Measurements from ENCODE around the gene MACC1. TPM values are rescaled to one million over a fixed set of nuclear protein-coding genes. Genes with fewer than 3 reads are reported as not detected.

The MACC1 gene
- total and polyA plus RNA-seq, 10 of the 15 experiments (the other 5 are each of a cell fraction or from before 2014, with no cell fraction given) = 6.0 to 61.1 (median 12.7) TPM

DNA sequence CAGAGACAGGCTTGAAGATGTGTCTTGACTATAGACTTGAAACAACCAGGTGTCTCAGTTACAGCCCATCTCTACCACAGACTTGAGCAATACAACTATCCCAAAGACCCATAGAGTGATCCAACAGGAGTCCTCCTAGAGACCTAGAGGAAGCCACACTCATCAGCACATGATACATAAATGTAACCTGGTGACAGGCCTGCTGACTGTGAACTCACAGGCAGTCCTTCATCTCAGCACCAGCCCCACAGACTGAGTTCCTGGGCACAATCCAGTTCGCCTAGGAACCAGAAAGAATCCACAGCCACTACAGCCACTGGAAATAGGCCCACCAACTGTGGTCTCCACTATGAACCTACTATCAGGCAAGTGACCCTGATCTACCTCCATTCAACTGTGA is 121.3 kb downstream of the MACC1 start:
- BruUV-seq (replicated peaks) = no TSS peak
- POLR2A ChIA-PET = no interaction called here
- Histone ChIP-seq H2AFZ (ENCODE audit: control insufficient read depth, low read depth, low read length) (no peak overlapping the region), H3K4me2 (ENCODE audit: control insufficient read depth, insufficient read depth) (no peak overlapping the region), H3K79me2 (ENCODE audit: control insufficient read depth, insufficient read depth, low read length) (no peaks in the 10 kb centered on the region), H4K20me1 (ENCODE audit: control insufficient read depth, insufficient read depth) (no peaks in the 10 kb centered on the region), H3K27me3 (replicated peaks in 1 of 2; ENCODE audit: control insufficient read depth in 2 of 2, insufficient read depth in 2 of 2, low read length in 1 of 2) (no peaks in the 10 kb centered on the region), H3K9me3 (replicated peaks; ENCODE audit: control insufficient read depth, insufficient read depth, low read length) (peaks cover 3% of the 10 kb centered on the region; the same call in 1 of the 3 replicates), H3K36me3 (ENCODE audit: control insufficient read depth in 2 of 2, insufficient read depth in 2 of 2, low read length in 1 of 2) (no peaks in the 10 kb centered on the region; a peak in 1 of 4 replicates), H3K9ac (ENCODE audit: control insufficient read depth, insufficient read depth, low read length) (no peak overlapping the region), H3K4me3 (no peak overlapping the region), H3K27ac (ENCODE audit: control insufficient read depth, insufficient read depth) (no peak overlapping the region), H3K4me1 (ENCODE audit: control insufficient read depth, insufficient read depth, low read length) (no peaks in the 10 kb centered on the region)
- TF ChIP-seq CHD2 (IDR thresholded peaks at IDR 0.05; ENCODE audit: borderline replicate concordance, low read depth, low read length) (no peak), RAD21 (IDR thresholded peaks at IDR 0.05; ENCODE audit: insufficient read depth, low read depth, low read length) (no peak), CUX1 (IDR thresholded peaks at IDR 0.05; ENCODE audit: insufficient replicate concordance, low read depth, low read length) (no peak), ETV6 (conservative IDR thresholded peaks at IDR 0.05 in 1 of 2, IDR thresholded peaks at IDR 0.05 in 1 of 2; ENCODE audit: borderline replicate concordance in 1 of 2, low read depth in 1 of 2) (no peak), CTCF (IDR thresholded peaks at IDR 0.05 in 2 of 3, conservative IDR thresholded peaks at IDR 0.05 in 1 of 3; ENCODE audit: control insufficient read depth in 2 of 3, extremely low read depth in 1 of 3, insufficient read depth in 1 of 3, low read depth in 3 of 3, low read length in 3 of 3) (no peak), YBX1 (IDR thresholded peaks at IDR 0.05) (no peak), YY1 (IDR thresholded peaks at IDR 0.05; ENCODE audit: low read depth, low read length) (no peak), BCLAF1 (IDR thresholded peaks at IDR 0.05) (no peak), RB1 (IDR thresholded peaks at IDR 0.05; ENCODE audit: borderline replicate concordance) (no peak), ESRRA (IDR thresholded peaks at IDR 0.05; ENCODE audit: low read length) (no peak), RBBP5 (conservative IDR thresholded peaks at IDR 0.05) (no peak), CREB1 (IDR thresholded peaks at IDR 0.05; ENCODE audit: low read depth) (no peak)
- RAD21 ChIA-PET (ENCODE audit: unreplicated experiment) = no interaction called here
- no peak for DNase-seq (ENCODE audit: low read depth, low spot score)
- in situ Hi-C loops (cut with MboI) (no loop called here), intact Hi-C loops (cut with micrococcal nuclease; ENCODE audit: unreplicated experiment) (no loop called here)
- no peak for FAIRE-seq
- SMC1A ChIA-PET (ENCODE audit: uncharacterized antibody, unreplicated experiment) = interaction anchor here (0.7 kb wide), 1 partner anchor 20 kb away, joined by 3 read pairs; no protein-coding TSS in a partner anchor
- ATAC-seq = no peak
- CTCF ChIA-PET = interaction anchor here (0.6 kb wide), 1 partner anchor 387 kb away, joined by 4 read pairs; no protein-coding TSS in a partner anchor
- WGBS (ENCODE audit: insufficient coverage, insufficient replicate concordance, low lambda C conversion rate, missing lambda C conversion rate) = 24% methylated on average over 1 of the region's 1 CpG

Data from GM12878 (cell line).